ENCODE measurements around the gene PIK3C2G.
"Not testable (repeated sequence)": the region's sequence is repeated elsewhere in the genome, so short reads cannot be mapped to it uniquely, and the experiment has no call there.

PIK3C2G gene

GRCh38 chr12:18476861-18477260 is 215.5 kb downstream of the PIK3C2G start:
- DNase-seq = no peak

- DNase-seq = no peak
Observed at GRCh38 chr12:18479256-18479655, 217.9 kb downstream of the PIK3C2G start.

DNA sequence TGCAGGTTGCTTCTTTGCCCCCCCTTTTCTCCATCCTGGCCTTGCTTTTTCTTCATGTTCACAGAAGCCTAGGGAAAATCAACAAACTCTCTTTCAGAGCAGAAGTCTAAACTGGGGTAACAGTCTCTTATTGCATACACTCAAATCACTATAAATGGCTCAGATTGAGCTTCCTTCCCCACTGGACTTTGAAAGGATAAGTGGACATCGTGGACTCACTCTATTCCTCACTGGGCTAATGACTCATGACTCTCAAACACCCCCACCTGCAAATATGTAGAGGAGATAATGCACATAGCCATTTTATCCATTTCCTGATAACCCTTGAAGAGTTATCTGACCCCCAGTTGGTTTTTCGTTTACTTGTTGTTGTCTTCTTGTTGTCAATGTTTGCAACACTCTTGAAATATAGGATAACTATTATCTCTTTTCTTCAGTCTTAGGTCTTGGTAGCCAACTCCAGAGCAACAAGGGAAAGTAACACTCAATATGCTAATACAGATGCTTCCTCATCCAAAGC is 221.3 kb downstream of the PIK3C2G start:
- no peak for DNase-seq

GRCh38 chr12:18483698-18484325 is 222.5 kb downstream of the PIK3C2G start:
- no peak for DNase-seq

- no peak for DNase-seq
Observed at GRCh38 chr12:18486036-18486435, 224.7 kb downstream of the PIK3C2G start.

DNA sequence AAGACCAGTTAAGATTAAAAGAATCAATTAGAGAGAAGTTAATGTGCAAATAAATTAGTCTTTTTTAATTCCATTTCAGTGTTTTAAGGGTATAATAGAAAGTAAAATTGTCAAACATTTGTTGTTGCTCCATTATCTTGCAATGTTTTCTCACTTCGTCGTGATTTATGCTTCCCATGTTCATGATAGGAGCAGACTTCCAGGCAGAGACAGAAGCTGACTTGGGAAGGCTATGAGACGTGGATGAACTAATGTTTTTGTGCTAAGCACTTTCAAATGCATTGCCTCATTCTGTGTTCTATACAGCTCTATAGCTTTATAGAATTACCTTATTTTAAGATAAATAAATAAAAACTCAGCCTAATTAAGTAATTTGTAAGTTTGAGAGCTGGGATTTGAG is 226.2 kb downstream of the PIK3C2G start:
- no peak for DNase-seq

DNA sequence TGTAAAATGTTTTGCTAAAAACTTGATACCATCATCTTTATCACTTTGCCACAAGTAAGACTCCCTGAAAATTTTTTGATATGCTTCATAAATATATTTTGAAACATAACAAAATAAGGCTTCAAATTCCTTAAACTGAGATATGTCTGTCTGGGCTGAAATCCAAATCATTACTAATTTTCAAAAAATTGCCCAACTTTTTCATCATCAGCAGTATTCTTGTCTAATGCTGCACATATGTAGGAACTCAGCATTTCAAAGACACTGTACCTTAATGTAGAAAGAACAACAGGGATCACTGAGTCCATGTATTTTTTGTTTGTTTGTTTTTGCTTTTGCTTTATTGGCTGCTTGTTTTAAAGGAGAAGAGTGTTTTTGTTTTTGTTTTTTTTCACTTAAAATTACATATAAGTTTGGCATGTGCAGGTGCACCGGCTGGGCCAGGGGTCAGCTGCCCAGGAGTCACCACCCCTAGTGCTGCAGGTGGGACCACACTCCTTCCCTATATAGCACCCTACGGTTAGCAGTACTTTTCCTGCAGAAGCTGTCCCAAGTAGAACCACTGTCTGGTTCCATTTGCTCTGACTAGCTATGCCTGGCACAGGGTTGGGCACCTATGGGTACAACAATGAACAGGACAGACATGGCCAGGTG is 231.2 kb downstream of the PIK3C2G start:
- DNase-seq = no peak

DNA sequence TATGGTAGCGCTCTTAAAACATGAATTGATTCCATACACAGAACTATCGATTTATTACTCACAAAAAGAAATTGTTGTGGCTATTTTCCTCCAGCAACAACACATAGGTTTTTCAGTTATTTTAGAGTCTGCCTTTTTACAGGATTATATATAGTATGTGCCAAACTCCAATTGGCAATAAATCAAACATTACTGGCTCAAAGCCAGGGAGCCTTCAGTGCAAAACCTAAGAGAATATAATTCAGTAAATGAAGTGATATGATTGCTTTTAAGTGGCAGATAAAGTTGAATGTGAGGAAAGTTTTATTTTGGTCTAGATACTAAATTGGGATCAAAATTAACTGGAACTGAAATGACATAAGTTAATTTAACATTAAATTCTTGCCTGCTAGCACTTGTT is 234.8 kb downstream of the PIK3C2G start:
- DNase-seq = no peak

DNA sequence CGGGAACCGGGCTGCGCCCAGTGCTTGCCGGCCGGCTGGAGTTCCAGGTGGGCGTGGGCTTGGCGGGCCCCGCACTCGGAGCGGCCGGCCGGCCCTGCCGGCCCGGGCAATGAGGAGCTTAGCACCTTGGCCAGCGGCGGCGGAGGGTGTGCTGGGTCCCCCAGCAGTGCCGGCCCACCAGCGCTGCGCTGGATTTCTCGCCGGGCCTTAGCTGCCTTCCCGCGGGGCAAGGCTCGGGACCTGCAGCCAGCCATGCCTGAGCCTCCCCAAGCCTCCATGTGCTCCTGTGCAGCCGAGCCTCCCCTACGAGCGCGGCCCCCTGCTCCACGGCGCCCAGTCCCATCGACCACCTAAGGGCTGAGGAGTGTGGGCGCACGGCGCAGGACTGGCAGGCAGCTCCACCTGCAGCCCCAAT is 238.8 kb downstream of the PIK3C2G start:
- DNase-seq = not testable (repeated sequence)

GRCh38 chr12:18500736-18501135 is 239.4 kb downstream of the PIK3C2G start:
- DNase-seq = not testable (repeated sequence)

DNA sequence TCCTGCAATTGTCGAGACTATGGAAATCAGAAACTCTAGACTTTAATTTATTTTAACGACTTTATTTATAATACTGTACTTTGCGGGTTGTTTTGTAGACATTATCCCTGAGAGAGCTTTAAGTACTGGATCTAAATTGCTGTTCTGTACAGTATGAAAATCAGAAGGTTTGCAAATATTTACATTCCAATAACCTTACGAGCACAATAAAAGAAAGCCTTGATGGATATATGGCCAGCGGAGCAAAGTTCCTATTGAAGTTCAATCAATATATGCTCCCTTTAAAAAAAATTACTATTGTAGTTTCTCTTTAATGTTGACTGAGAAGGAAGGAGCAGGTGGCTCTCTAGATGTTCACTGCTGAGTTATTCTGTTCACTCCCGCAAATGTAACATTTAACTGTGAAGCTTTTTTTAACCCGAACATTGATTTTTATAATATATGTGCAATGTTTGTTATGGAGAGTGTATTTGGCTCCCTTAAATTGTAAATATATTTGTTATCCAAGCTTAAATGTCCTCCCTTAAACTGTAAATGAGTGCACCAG is 241.2 kb downstream of the PIK3C2G start:
- DNase-seq = no peak

GRCh38 chr12:18521461-18521860 is 260.1 kb downstream of the PIK3C2G start:
- no peak for DNase-seq

DNA sequence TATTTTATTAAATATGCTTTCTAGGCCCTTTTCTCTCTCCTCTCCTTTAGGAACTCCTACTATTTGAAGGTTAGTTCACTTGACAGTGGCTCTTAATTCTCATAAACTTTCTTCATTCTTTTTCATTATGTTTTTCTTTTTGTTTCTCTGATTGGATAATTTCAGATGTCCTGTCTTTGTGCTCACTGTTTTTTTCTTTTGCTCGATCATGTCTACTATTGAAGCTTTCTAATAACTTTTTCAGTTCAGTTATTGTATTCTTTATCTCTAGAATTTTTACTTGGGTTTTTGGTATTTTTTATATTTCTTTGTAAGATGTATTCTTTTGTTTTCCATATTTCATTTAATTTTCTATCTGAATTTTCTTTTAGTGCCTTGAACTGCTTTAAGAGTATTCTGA is 261.5 kb downstream of the PIK3C2G start:
- no peak for DNase-seq

DNA sequence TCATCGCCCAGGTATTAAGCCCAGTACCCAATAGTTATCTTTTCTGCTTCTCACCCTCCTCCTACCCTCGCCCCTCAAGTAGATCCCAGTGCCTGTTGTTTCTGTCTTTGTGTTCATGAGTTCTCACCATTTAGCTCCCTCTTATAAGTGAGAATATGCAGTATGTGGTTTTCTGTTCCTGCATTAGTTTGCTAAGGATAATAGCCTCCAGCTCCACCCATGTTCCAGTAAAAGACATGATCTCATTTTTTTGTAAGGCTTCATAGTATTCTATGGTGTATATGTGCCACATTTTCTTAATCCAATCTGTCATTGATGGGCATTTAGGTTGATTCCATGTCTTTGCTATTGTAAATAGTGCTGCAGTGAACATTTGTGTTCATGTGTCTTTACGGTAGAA is 281.2 kb downstream of the PIK3C2G start:
- DNase-seq = not testable (repeated sequence)

- no peak for DNase-seq
Observed at GRCh38 chr12:18546399-18546798, 285.1 kb downstream of the PIK3C2G start.

- DNase-seq = no peak
Observed at GRCh38 chr12:18549598-18549997, 288.3 kb downstream of the PIK3C2G start.

DNA sequence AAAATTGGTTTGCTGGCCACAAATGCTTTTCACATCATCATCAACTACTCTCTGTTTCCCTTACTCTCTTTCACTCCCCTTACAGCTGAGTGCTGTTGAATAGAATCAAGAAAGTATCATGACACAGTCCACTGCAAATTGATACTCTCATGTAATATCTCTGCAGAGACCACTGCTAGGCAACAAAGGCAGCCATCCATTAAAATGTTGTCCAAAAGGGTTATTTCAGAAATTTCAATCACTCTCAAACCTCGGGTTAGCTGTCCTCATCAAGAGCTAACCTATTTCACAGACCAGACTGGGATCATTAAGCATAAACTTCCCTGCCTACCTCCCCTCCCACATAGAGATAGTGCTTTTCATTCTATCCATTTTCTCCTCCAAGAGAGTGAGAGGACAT is 289.8 kb downstream of the PIK3C2G start:
- DNase-seq = no peak

GRCh38 chr12:18551701-18552100 is 290.4 kb downstream of the PIK3C2G start:
- DNase-seq = no peak

DNA sequence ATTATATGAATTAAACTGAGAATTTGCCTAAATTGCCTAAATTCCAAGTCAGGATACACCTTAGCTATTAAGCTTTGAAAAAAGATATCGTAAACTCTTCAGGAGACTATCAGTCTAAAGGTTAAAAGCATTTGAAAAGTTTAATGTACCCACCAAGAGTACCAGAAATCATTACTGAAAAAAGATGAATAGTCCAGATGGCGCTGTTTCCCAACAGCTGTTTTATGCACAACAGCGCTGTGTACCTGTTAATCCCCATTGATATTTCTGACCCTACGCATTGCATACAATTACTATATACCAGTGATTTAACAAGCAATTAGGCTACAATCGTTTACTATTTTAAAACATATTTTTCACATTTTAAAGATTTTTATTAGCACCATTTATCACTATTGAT is 291.5 kb downstream of the PIK3C2G start:
- no peak for DNase-seq

- DNase-seq = no peak
Observed at GRCh38 chr12:18556161-18556560, 294.8 kb downstream of the PIK3C2G start.

- no peak for DNase-seq
Observed at GRCh38 chr12:18559242-18559641, 297.9 kb downstream of the PIK3C2G start.

DNA sequence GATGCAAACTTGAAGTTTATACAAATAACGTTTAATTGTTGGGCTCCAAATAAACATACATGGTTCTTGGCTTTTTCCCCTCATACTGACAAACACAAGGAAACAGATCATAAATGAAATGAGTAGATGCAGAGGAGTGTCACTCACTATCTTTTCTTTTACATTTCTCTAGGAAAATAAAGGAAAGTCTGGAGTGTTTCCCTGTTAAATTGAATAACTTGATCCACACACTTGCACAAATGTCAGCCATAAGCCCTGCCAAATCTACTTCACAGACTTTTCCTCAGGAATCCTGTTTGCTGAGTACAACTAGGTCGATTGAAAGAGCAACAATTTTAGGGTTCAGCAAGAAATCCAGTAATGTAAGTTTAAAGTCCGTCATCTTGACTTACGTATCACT is 301.2 kb downstream of the PIK3C2G start:
- DNase-seq = no peak

GRCh38 chr12:18564306-18564705 is 303.0 kb downstream of the PIK3C2G start:
- DNase-seq = no peak

DNA sequence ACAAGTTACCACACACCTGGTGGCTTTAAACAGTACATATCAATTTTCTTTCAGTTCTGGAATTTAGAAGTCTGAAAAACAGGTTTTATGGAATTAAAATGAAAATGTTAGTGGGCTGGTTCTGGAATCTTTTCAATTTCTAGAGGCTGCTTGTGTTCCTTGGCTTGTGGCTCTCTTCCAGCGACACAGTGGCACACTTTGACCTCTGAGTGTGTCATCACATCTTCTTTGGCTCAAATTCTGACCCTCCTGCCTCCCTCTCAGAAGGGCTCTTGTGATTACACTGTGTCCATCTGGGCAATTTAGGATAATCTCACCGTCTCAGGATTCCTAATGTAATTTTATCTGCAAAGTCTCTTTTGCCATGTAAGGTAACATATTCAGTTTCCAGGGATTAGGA is 306.5 kb downstream of the PIK3C2G start:
- DNase-seq = no peak
